ENCODE results near the gene ENTREP3.

DNA sequence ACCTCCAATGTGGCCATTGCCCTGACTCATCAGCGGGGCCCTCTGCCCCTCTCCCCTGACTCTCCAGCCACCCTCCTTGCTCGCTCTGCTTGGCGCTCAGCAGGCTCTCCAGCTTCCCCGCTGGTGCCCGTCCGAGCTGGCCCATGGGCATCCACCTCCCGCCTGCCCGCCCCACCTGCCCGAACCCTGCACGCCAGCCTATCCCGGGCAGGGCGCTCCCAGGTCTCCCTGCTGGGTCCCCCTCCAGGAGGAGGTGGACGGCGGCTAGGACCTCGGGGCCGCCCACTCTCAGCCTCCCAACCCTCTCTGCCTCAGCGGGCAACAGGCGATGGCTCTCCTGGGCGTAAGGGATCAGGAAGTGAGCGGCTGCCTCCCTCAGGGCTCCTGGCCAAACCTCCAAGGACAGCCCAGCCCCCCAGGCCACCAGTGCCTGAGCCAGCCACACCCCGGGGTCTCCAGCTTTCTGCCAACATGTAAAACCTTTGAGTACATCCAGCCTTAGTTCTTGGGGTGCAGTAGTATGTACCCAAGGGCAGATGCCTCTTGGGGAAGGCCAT is 32.8 kb upstream of the ENTREP3 start:
- TF ChIP-seq POLR2A (IDR thresholded peaks at IDR 0.05; ENCODE audit: low read depth, low read length): no peak
- TF ChIP-seq TAF1 (IDR thresholded peaks at IDR 0.05; ENCODE audit: borderline replicate concordance, low read depth, low read length): no peak
- TF ChIP-seq POLR2AphosphoS5 (IDR thresholded peaks at IDR 0.05; ENCODE audit: low read depth, low read length): no peak

All from GM12892 (cell line).